Measurements from ENCODE around the gene RTN1.

The RTN1 gene

GRCh38 chr14:59905188-59905587, 34.6 kb upstream of the RTN1 start:
- TF ChIP-seq CTCF (IDR thresholded peaks at IDR 0.05; ENCODE audit: control insufficient read depth, extremely low read depth, insufficient read depth): no peak
- no peak for DNase-seq (ENCODE audit: low read depth)

GRCh38 chr14:59904184-59904583, 33.6 kb upstream of the RTN1 start:
- TF ChIP-seq CTCF (IDR thresholded peaks at IDR 0.05; ENCODE audit: control insufficient read depth, extremely low read depth, insufficient read depth): no peak
- DNase-seq (ENCODE audit: low read depth): no peak
- H3K4me3 ChIP-seq (ENCODE audit: low read depth, low read length): no peak overlapping the region

More at GRCh38 chr14:59905188-59905587, 34.6 kb upstream of the RTN1 start:
- H3K4me3 ChIP-seq (ENCODE audit: low read depth, low read length): no peak overlapping the region

- DNase-seq (ENCODE audit: low read depth): no peak
- TF ChIP-seq CTCF (IDR thresholded peaks at IDR 0.05; ENCODE audit: control insufficient read depth, extremely low read depth, insufficient read depth): no peak
- no peak overlapping the region for H3K4me3 ChIP-seq (ENCODE audit: low read depth, low read length)
Measured at GRCh38 chr14:59900556-59900955, 30.0 kb upstream of the RTN1 start.

- DNase-seq (ENCODE audit: low read depth): peak; percentile 31
- peak; percentile 75 for TF ChIP-seq CTCF (IDR thresholded peaks at IDR 0.05; ENCODE audit: control insufficient read depth, extremely low read depth, insufficient read depth)
- H3K4me3 ChIP-seq (ENCODE audit: low read depth, low read length): no peak overlapping the region
Measured at GRCh38 chr14:59897757-59898383, 27.3 kb upstream of the RTN1 start.

GRCh38 chr14:59895721-59896120, 25.1 kb upstream of the RTN1 start:
- no peak for TF ChIP-seq CTCF (IDR thresholded peaks at IDR 0.05; ENCODE audit: control insufficient read depth, extremely low read depth, insufficient read depth)
- DNase-seq (ENCODE audit: low read depth): no peak
- H3K4me3 ChIP-seq (ENCODE audit: low read depth, low read length): no peak overlapping the region

GRCh38 chr14:59890676-59891075, 20.1 kb upstream of the RTN1 start:
- no peak for TF ChIP-seq CTCF (IDR thresholded peaks at IDR 0.05; ENCODE audit: control insufficient read depth, extremely low read depth, insufficient read depth)
- no peak for DNase-seq (ENCODE audit: low read depth)
- no peak overlapping the region for H3K4me3 ChIP-seq (ENCODE audit: low read depth, low read length)

GRCh38 chr14:59882957-59883356, 12.4 kb upstream of the RTN1 start:
- H3K4me3 ChIP-seq (ENCODE audit: low read depth, low read length): no peak overlapping the region
- DNase-seq (ENCODE audit: low read depth): no peak
- TF ChIP-seq CTCF (IDR thresholded peaks at IDR 0.05; ENCODE audit: control insufficient read depth, extremely low read depth, insufficient read depth): peak; percentile 25; the same call in 1 of the 2 replicates

Data from LNCaP clone FGC (cell line).